Inflammatory macrophage (primary cell): ENCODE data around the gene PCOLCE2.

ENCODE experiments used
- DNase-seq, 2 donors: peaks; one replicate each; pipeline ENCODE4 v3.0.0-alpha.2; 2020 to 2022

PCOLCE2 gene

DNA sequence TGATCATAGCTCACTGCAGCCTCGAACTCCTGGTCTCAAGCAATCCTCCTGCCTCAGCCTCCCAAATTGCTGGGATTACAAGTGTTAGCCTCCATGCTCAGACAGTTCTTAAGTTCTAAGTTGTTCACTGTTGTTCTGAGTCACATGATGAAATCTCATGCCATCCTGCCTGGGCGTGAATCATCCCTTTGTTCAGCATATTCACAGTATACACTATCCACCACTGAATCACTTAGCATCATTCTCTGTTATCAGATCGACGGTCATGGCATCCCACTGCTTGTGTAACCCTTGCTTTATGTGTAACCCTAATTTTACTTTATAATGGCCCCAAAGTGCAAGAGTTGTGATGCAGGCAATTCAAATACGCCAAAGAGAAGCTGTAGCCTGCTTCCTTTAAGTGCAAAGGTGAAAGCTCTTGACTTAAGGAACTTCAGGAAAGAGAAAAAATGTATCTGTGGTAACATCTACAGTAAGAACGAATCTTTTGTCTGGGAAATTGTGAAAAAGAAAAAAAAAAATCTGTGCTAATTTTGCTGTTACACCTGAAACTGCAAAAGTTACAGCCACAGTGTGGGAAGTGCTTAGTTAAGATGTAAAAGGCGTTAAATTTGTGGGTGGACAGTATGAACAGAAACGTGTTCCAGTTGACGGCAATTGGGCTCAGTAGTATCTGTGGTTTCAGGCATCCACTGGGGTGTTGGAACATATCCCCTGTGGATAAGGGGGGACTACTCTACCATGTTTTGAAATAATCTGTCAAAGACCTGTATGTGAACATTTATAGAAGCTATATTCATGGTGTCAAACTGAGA lies 80.6 kb downstream of the PCOLCE2 start:
- DNase-seq = no peak

DNA sequence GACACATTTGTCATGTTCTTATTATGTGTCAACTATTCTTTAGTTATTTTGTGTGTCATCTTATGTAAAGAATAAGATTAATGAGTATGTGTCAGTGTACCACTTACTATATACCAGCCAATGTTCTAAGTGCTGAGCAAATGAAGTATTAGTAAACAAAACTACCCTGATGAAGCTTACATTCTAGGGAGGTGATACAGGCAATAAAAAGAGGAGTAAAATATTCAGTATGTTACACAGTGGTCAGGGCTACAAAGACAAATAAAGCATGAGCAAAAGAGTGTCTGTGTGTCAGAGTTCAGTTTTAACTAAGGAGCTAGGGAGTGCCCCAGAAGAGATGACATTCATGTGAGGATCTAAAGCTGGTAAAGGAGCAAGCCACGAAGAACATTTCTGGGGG lies 86.0 kb downstream of the PCOLCE2 start:
- DNase-seq = no peak

DNA sequence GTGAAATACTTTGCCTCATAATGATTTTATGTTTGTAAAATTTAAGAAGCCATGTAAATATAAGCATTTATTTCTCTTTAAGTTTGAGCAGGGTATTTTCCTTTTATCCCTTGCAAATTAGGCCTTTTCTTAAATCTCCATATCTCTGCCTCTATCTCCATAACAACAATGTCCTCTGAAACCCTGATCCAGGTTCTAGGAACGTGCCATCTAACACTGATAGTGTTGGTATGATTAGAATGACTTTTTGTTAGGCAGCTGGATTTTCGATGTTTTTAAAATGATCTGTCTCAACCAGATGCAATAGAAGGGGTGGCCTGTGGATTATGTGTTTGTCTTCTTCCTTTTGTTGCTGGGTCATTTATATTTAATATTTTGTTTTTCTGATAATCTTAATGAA lies 87.1 kb downstream of the PCOLCE2 start:
- DNase-seq = no peak

DNA sequence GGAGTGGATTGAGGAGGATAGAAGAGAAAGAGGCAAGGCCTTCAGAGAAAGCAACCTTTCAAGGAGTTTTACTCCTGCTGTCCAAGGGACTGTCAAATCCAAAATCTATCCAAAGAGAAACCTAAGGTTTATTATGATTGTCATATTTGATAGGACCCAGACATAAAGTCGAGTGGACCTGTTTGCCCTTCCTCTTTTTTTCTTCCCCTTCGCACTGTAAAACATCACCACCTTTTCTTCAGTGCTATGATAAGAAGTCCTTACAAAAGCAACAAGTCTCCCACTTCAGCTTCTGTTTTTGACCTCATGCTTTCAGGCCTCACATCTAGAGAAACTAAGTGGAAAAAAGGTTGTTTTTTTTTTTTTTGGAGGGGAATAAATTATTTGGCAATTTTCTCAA lies 92.1 kb downstream of the PCOLCE2 start:
- no peak for DNase-seq

DNA sequence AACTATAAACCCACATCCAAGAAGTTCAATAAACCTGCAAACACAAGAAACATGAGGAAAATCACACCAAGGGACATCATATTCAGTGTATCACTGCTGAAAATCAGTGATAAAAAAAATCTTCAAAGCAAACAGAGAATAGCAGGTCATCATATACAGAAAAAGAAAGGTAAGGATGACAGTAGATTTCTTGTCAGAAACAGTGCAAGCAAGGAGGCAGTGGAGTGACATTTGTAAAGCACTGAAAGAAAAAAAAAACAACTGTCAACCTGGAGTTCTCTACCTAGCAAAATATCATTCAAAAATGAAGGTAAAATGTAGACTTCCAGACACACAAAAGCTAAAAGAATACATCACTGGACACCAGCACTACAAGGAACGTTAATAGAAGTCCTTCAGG lies 93.6 kb downstream of the PCOLCE2 start:
- no peak for DNase-seq

DNA sequence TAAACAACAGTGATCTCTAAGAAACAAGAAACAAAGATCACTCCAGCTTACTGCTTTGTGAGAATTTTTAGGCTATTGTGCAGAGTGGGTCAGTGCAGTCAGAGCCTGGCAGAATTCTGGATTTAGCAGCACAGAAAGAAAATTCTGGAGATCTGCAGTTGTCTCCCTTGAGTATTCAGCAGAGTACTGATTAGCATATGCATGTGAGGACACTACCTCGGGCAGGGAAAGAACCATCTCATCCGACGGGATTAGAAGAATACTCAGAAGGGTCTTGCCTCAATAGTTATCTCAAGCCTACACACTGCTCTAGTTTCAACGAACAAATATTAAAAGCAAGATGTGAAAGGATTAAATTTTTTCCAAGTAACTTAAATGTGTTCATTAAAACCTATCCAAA lies 94.4 kb downstream of the PCOLCE2 start:
- DNase-seq = no peak

DNA sequence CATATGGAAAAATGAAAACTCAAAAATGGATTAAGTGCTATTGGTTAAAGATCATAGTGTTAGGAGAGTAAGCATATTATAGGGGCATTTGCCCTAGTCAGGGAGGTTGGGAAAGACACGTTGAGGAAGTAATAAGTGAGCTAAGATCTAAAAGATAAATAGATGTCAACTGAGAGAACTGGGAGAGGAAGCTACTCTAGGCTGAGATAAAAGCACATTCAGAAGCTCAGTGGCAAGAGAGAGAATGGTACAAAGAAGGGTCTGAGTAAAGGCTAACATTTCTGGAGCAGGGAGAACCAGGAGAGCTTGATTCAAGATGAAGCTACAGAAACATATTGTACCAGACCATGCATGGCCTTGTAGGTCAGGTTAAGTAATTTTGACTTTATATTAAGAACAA lies 101.2 kb downstream of the PCOLCE2 start:
- peak in 1 of 2 donors; percentile 10 for DNase-seq

DNA sequence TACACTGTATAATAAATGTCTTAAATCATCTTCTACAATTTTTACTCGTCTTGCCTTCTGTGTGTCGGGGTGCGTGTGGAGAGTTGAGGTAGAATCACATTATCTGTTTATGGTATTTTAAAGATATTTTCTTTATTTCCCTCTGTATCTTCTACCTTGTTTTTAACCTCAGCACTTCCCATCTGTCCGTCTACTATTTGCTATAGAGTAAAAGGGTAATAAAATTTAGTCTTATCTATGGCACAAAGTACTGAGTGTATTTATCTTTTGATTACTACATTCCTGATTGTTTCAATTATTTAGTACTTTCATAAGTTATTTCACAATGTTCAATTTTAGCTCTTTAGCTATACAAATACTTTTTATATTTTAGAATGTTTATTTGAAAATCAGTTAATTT lies 102.9 kb downstream of the PCOLCE2 start:
- DNase-seq = no peak

DNA sequence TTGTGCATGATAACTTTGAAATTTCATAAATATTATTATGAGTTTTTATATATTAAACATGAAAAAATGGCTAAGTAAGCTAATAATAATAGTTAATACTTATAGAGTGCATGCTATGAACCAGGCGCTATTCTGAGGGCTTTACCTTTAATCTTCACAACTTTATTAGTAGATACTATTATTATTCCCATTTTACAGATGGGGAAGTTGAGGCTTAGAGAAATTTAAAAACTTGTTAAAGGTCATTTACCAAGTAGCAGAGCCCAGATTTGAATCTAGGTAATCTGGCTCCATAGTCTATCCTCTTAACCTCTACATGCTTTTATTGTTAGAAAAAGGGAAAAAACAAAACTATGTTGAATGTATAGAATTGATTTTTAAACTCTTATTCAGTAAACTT lies 104.7 kb downstream of the PCOLCE2 start:
- no peak for DNase-seq

DNA sequence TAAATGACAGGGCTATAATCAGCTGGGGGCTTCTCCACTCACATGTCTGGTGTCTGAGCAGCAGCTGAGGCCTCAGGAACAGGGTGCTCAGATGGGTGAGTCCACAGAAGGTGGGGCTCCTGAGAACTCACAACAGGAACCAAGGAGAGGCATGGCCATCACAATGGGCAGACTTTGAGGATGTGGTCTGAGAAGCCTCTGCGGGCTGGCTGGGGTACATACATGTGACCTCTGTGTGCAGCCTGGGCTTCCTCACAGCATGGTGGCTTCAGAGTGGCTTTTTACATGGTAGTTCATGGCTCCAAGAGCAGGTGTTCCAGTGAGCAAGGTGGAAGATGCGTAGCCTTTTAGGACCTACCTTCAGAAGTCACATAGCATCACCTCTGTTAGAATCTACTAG lies 106.3 kb downstream of the PCOLCE2 start:
- DNase-seq = no peak

DNA sequence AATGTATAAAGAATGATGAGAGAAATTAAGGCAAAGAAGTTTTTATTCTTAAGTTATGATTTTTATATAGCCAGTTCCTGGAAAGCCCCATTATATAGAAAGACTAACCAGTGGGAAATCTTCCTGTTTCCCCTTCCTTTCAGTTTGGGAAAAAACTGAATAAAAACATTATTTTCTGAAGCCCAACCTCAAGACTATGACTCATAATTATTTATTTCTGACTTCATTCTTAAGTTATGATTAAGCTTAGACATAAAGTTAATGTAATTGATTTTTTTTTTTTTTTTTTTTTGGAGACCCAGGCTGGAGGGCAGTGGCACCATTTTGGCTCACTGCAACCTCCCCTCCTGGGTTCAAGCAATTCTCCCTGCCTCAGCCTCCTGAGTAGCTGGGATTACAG lies 109.3 kb downstream of the PCOLCE2 start:
- no peak for DNase-seq

DNA sequence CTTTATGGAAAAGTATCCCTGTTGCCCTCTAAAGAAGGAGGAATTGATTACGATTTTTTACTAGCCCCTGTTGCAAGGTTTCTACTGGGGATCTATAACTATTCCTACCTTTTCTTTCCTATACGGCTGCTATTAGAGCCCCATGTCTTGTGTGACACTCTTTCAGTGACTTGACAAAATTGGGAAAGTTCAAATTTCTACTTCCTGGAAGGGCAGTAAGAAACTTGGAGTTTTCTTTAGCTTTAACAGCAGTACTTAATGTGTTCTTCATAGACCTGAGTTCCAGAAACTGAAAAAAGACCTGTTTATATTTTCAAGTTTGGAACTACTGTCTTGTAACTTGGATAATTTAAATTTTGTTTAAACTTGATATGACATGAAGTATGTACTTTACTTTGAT lies 110.3 kb downstream of the PCOLCE2 start:
- DNase-seq = no peak

DNA sequence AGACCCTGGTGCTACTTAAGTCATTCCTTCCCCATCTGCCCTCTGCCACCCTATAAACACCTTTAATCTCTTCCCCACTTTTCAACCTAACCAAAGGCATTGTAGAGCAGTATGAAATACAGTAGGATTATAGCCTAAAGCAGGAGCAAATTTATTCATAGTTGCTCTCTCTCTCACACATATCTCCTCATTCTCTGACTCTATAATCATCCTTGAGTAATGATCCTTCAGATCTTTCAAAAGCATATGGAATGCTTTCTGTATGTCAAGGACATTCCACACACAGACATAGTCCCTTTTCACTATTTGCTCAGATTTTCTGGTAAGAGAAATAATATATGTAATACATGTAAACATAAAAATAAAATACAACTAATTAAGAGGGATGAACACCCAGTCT lies 111.0 kb downstream of the PCOLCE2 start:
- no peak for DNase-seq

DNA sequence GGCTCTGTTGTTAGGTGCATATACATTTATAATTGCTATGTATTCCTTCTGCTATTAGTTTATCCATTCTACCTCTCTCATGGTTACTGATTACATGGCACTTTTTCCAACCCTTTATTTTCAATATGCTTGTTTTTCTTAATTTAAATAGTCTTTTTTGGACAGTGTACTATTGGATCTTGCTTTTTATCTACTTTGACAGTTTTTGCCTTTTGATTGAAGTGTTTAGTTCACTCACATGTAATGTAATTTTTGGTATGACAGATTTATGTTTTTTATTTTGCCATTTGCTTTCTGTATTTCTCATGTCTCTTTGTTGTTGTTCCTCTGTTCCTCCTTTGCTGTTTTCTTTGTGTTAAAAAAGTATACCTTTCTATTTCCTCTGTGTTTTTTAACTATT lies 120.5 kb downstream of the PCOLCE2 start:
- no peak for DNase-seq
